Testis (tissue), 2 donors: ENCODE results near the gene HMBS.

Experiments used
- POLR2A ChIP-seq: fragments of 450-650 bp; IDR thresholded peaks from one replicate; pipeline ENCODE4 v1.6.1; 2017; ENCODE audit warnings: antibody characterized with exemption, mild to moderate bottlenecking, moderate library complexity
- TF ChIP-seq, protein P1 (sequence below), 3 experiments: fragments of 450-650 bp in 2 of 3; fragments of 200-600 bp in 1 of 3; sonication (generic) in 1 of 3; IDR thresholded peaks; one replicate each; pipeline ENCODE4 v1.5.1; 2016 to 2019; ENCODE audit warnings: antibody characterized with exemption in 3 of 3, mild to moderate bottlenecking in 2 of 3, moderate library complexity in 1 of 3

DNA sequence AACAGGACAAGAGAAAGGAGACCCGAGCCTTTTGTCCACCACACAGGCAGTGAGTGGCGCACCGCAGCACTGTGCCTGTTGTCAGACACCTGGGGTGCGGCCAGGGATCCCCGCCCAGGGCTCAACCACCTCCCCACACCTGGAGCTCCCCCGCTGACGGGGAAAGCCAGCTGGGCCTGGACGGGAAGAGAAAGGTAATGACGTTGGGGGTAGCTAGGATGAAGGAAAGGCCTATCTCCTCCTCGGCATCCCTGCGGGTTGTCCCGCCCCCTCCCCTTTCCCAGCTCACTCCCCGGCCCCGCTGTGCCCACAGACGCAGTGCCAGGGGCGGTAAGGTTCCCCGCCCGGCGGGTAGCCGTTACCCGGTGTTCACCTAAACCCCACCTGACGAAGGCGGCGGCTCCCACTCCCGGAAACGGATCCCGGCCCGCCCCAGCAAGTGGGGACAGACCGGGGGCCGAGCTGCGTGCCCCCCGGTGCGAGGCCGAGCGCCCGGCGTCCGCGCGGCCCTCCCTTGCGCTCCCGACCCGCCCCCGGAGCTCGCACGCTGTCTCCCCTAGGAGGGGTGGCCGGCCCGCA lies 28.2 kb upstream of the HMBS start:
- TF ChIP-seq, protein P1, sequence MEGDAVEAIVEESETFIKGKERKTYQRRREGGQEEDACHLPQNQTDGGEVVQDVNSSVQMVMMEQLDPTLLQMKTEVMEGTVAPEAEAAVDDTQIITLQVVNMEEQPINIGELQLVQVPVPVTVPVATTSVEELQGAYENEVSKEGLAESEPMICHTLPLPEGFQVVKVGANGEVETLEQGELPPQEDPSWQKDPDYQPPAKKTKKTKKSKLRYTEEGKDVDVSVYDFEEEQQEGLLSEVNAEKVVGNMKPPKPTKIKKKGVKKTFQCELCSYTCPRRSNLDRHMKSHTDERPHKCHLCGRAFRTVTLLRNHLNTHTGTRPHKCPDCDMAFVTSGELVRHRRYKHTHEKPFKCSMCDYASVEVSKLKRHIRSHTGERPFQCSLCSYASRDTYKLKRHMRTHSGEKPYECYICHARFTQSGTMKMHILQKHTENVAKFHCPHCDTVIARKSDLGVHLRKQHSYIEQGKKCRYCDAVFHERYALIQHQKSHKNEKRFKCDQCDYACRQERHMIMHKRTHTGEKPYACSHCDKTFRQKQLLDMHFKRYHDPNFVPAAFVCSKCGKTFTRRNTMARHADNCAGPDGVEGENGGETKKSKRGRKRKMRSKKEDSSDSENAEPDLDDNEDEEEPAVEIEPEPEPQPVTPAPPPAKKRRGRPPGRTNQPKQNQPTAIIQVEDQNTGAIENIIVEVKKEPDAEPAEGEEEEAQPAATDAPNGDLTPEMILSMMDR (IDR thresholded peaks at IDR 0.05) = no peak
- TF ChIP-seq POLR2A = no peak
